GM19397 (cell line): Measurements from ENCODE around the gene ZNF862.
A peak's percentile ranks its signal among the peaks of the same experiment; 100 is the strongest.

Experiments
- ATAC-seq: cut with Tn5 transposase; IDR thresholded peaks from one replicate; pipeline ENCODE4 v1.9.1; 2021; ENCODE audit warnings: mild to moderate bottlenecking, moderate library complexity; ENCODE audit not compliant: unreplicated experiment

ZNF862 gene

GRCh38 chr7:149838224-149838991, at the start of gene ZNF862:
Gene ZNF862, plus strand, starts transcription at chr7:149838375. Its CDS starts 237 bp downstream, at chr7:149838612.
- ATAC-seq = peak; percentile 98

GRCh38 chr7:149789101-149789500, 49.1 kb upstream of the ZNF862 start:
- no peak for ATAC-seq

- ATAC-seq = no peak
Observed at GRCh38 chr7:149790146-149790548, 48.0 kb upstream of the ZNF862 start.

- no peak for ATAC-seq
Observed at GRCh38 chr7:149790754-149791360, 47.3 kb upstream of the ZNF862 start.

- no peak for ATAC-seq
Observed at GRCh38 chr7:149791411-149792219, 46.6 kb upstream of the ZNF862 start.

- no peak for ATAC-seq
Observed at GRCh38 chr7:149792220-149792595, 46.0 kb upstream of the ZNF862 start.

GRCh38 chr7:149793261-149793660, 44.9 kb upstream of the ZNF862 start:
- ATAC-seq = no peak

- no peak for ATAC-seq
Observed at GRCh38 chr7:149794661-149795060, 43.5 kb upstream of the ZNF862 start.

- ATAC-seq = no peak
Observed at GRCh38 chr7:149795126-149795525, 43.0 kb upstream of the ZNF862 start.

GRCh38 chr7:149796287-149796860, 41.8 kb upstream of the ZNF862 start:
- no peak for ATAC-seq

- ATAC-seq = no peak
Observed at GRCh38 chr7:149797771-149798170, 40.4 kb upstream of the ZNF862 start.

GRCh38 chr7:149799397-149800168, 38.6 kb upstream of the ZNF862 start:
- ATAC-seq = no peak

GRCh38 chr7:149800169-149800555, 38.0 kb upstream of the ZNF862 start:
- ATAC-seq = no peak

- no peak for ATAC-seq
Observed at GRCh38 chr7:149801002-149801566, 37.1 kb upstream of the ZNF862 start.

GRCh38 chr7:149801816-149802215, 36.4 kb upstream of the ZNF862 start:
- ATAC-seq = no peak

- no peak for ATAC-seq
Observed at GRCh38 chr7:149802966-149803365, 35.2 kb upstream of the ZNF862 start.

- no peak for ATAC-seq
Observed at GRCh38 chr7:149803551-149804074, 34.6 kb upstream of the ZNF862 start.

GRCh38 chr7:149804106-149804505, 34.1 kb upstream of the ZNF862 start:
- no peak for ATAC-seq

GRCh38 chr7:149806726-149807125, 31.4 kb upstream of the ZNF862 start:
- no peak for ATAC-seq

- ATAC-seq = no peak
Observed at GRCh38 chr7:149808311-149808710, 29.9 kb upstream of the ZNF862 start.
